ENCODE results near the gene GABRR1. TPM values are rescaled to one million over a fixed set of nuclear protein-coding genes. Genes with fewer than 3 reads are reported as not detected.

GABRR1 gene
- total RNA-seq, 1 donor from 2014 or later: not detected

- Mint-ChIP-seq H3K4me3 (no peak overlapping the region), H3K27me3 (ENCODE audit: low read depth) (no peaks in the 10 kb centered on the region), H3K4me1 (no peaks in the 10 kb centered on the region), H3K9me3 (no peaks in the 10 kb centered on the region), H3K27ac (no peak overlapping the region), H3K36me3 (peaks cover 19% of the 10 kb centered on the region)
- TF ChIP-seq CTCF (IDR thresholded peaks at IDR 0.05; ENCODE audit: unreplicated experiment): no peak
- no peak for DNase-seq (ENCODE audit: low spot score in 2 of 2, unreplicated experiment in 2 of 2)
Observed at GRCh38 chr6:89161326-89162046, 55.7 kb downstream of the GABRR1 start.

- Mint-ChIP-seq H3K36me3 (peaks cover 22% of the 10 kb centered on the region), H3K27me3 (ENCODE audit: low read depth) (no peaks in the 10 kb centered on the region), H3K27ac (no peak overlapping the region), H3K9me3 (no peaks in the 10 kb centered on the region), H3K4me1 (no peaks in the 10 kb centered on the region), H3K4me3 (no peak overlapping the region)
- no peak for DNase-seq (ENCODE audit: low spot score in 2 of 2, unreplicated experiment in 2 of 2)
- TF ChIP-seq CTCF (IDR thresholded peaks at IDR 0.05; ENCODE audit: unreplicated experiment): no peak
Observed at GRCh38 chr6:89160331-89161092, 56.6 kb downstream of the GABRR1 start.

GRCh38 chr6:89154131-89154530, 63.0 kb downstream of the GABRR1 start:
- Mint-ChIP-seq H3K27me3 (ENCODE audit: low read depth) (no peaks in the 10 kb centered on the region), H3K9me3 (no peaks in the 10 kb centered on the region), H3K36me3 (peaks cover 18% of the 10 kb centered on the region), H3K4me1 (no peaks in the 10 kb centered on the region), H3K27ac (no peak overlapping the region), H3K4me3 (no peak overlapping the region)
- DNase-seq (ENCODE audit: low spot score in 2 of 2, unreplicated experiment in 2 of 2): no peak
- TF ChIP-seq CTCF (IDR thresholded peaks at IDR 0.05; ENCODE audit: unreplicated experiment): no peak

- Mint-ChIP-seq H3K4me3 (peak overlapping the region; percentile 20), H3K9me3 (no peaks in the 10 kb centered on the region), H3K27ac (no peak overlapping the region), H3K27me3 (ENCODE audit: low read depth) (no peaks in the 10 kb centered on the region), H3K4me1 (peaks cover 32% of the 10 kb centered on the region), H3K36me3 (peaks cover 5% of the 10 kb centered on the region)
- no peak for DNase-seq (ENCODE audit: low spot score in 2 of 2, unreplicated experiment in 2 of 2)
- no peak for TF ChIP-seq CTCF (IDR thresholded peaks at IDR 0.05; ENCODE audit: unreplicated experiment)
Observed at GRCh38 chr6:89148016-89148750, 69.0 kb downstream of the GABRR1 start.

- Mint-ChIP-seq H3K36me3 (peaks cover 5% of the 10 kb centered on the region), H3K27me3 (ENCODE audit: low read depth) (no peaks in the 10 kb centered on the region), H3K4me1 (peaks cover 32% of the 10 kb centered on the region), H3K9me3 (no peaks in the 10 kb centered on the region), H3K27ac (peak overlapping the region; percentile 83), H3K4me3 (peak overlapping the region; percentile 74)
- no peak for DNase-seq (ENCODE audit: low spot score in 2 of 2, unreplicated experiment in 2 of 2)
- no peak for TF ChIP-seq CTCF (IDR thresholded peaks at IDR 0.05; ENCODE audit: unreplicated experiment)
Observed at GRCh38 chr6:89146718-89147700, 70.1 kb downstream of the GABRR1 start.
